ENCODE measurements around the gene OTOP2.
A peak's percentile ranks its signal among the peaks of the same experiment; 100 is the strongest.

The OTOP2 gene, protein sequence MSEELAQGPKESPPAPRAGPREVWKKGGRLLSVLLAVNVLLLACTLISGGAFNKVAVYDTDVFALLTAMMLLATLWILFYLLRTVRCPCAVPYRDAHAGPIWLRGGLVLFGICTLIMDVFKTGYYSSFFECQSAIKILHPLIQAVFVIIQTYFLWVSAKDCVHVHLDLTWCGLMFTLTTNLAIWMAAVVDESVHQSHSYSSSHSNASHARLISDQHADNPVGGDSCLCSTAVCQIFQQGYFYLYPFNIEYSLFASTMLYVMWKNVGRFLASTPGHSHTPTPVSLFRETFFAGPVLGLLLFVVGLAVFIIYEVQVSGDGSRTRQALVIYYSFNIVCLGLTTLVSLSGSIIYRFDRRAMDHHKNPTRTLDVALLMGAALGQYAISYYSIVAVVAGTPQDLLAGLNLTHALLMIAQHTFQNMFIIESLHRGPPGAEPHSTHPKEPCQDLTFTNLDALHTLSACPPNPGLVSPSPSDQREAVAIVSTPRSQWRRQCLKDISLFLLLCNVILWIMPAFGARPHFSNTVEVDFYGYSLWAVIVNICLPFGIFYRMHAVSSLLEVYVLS

DNA sequence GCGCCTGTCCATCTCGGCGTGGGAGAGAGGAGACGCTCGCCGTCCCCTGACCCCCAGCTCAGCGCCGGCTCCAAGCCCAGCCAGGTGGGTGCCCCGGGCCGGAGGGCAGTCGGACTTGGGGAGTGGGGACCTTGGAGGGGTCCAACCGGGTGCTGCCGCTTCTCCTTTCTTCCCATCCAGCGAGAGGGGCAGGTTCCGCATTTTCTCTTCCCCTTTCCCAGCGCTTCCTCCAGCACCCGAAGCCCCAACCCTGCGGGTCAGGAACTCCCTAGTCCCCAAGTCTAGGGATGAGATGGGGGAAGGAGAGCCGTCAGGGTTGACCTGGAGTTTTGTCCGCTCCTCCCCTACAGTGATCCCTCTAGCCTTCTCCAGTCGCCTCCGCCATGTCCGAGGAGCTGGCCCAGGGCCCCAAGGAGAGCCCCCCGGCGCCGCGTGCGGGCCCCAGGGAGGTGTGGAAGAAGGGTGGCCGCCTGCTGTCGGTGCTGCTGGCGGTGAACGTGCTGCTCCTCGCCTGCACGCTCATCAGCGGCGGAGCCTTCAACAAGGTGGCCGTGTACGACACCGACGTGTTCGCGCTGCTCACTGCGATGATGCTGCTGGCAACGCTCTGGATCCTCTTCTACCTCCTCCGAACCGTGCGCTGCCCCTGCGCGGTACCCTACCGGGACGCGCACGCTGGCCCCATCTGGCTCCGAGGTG is at the start of gene OTOP2:
Gene OTOP2, plus strand, starts transcription at position 24 of the 699 bp plus-strand sequence. Its CDS starts 360 bp downstream, at position 384.
- peak within 1 kb of the TSS; percentile 52 to 60 for H3K4me3 Mint-ChIP-seq
- peaks cover 67 to 78% of the 10 kb centered on the region in 2 donors for H3K27me3 Mint-ChIP-seq
- no peaks in the 10 kb centered on the region for H3K36me3 Mint-ChIP-seq
- ATAC-seq (replicated peaks), result no peak
- H3K4me1 Mint-ChIP-seq, result peaks cover 12 to 26% of the 10 kb centered on the region in 2 donors
- H3K9me3 Mint-ChIP-seq, result no peaks in the 10 kb centered on the region
- peak within 1 kb of the TSS; percentile 65 for H3K27ac Mint-ChIP-seq
- no peak for DNase-seq

DNA sequence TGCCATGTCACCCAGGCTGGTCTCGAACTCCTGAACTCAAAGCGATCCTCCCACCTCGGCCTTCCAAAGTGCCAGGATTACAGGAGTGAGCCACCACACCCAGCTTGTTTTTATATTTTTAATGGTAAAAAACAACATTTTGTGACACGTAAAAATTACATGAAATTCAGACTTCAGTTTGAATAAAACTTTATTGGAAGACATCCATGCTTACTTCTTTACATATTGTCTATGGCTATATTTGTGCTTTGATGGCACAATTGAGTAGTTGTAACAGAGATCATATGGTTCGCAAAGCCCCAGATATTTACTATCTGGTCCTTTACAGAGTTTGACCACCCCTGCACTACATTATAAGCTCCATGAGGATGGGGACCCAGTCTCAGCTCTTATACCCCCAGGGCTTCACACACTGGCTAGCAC is 49.4 kb upstream of the OTOP2 start:
- Mint-ChIP-seq H3K36me3 (no peaks in the 10 kb centered on the region), H3K27ac (no peak overlapping the region), H3K27me3 (peaks cover 5 to 6% of the 10 kb centered on the region in 2 donors), H3K4me3 (no peak overlapping the region), H3K9me3 (no peaks in the 10 kb centered on the region), H3K4me1 (peaks cover 14 to 23% of the 10 kb centered on the region in 2 donors)
- ATAC-seq (replicated peaks), result no peak
- DNase-seq, result no peak

DNA sequence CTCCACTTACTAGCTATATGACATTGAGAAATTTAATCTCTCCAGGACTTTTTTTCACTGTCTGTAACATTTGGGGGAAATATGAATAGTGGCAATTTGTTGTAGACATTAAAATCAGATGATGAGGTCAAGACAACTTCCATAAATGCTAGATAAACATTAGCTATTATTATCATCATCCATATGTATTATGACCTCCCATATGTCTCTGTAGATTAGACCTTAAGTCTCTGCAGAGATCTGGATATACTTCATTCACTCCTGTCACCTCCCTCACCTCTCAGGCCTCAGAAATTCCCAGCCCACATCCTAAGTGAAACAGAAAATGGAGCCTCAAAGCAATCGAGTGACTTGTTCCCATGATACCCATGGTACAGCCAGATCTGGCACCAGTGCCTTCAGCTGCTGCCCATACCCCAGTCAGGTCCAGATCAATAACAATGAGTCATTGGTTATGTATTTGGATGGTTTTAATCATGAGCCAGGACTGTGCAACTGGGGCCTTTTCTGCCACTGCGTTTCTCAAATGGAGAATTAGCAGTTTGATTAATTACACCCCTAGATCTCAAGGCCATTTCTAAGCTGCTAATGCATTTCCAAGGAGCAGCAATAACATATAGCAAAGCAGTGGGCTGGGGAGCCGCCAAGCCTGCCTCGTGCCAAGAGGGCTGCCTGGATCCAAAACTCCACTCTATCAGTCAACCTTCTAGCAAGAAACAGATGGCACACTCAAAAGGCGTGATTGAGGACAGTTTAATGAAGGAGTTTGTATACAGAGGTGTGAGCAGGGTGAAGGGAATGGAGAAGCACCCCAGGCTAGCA is 48.7 kb upstream of the OTOP2 start:
- DNase-seq (no peak), ATAC-seq (replicated peaks) (no peak)
- Mint-ChIP-seq H3K27ac (no peak overlapping the region), H3K4me1 (peaks cover 14 to 22% of the 10 kb centered on the region in 2 donors), H3K9me3 (no peaks in the 10 kb centered on the region), H3K36me3 (no peaks in the 10 kb centered on the region), H3K27me3 (peaks cover 6 to 9% of the 10 kb centered on the region in 2 donors), H3K4me3 (no peak overlapping the region)

DNA sequence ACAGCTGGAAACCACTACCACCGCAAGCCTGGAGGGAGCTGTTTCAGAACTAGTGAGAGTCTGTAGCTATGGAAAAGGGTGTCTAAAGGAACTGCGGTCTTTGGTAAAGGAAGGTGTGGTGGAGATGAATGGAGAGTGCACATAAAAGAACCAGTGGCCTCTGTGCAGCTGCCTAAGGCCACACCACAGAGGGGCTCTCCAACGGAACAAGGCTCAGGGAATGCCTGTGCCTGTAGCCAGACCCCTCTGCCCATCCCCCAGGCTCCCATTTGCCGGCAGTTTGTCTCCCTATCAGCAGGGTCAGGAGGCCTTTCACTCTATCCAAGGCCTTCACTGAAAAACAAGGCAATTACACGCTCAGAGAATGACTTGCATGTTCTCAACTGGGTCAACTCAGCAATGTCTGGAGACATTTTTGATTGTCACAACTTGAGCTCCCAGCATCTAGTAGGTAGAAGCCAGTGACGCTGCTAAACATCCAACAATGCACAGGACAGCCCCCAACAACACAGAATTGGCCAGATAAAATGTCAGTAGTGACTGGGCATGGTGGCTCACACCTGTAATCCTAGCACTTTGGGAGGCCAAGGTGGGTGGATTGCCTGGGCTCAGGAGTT is 48.0 kb upstream of the OTOP2 start:
- H3K9me3 Mint-ChIP-seq, result no peaks in the 10 kb centered on the region
- no peak overlapping the region for H3K27ac Mint-ChIP-seq
- no peak for DNase-seq
- ATAC-seq (replicated peaks), result no peak
- no peaks in the 10 kb centered on the region for H3K36me3 Mint-ChIP-seq
- H3K4me1 Mint-ChIP-seq, result peaks cover 14 to 20% of the 10 kb centered on the region in 2 donors
- peaks cover 9 to 13% of the 10 kb centered on the region in 2 donors for H3K27me3 Mint-ChIP-seq
- H3K4me3 Mint-ChIP-seq, result no peak overlapping the region

DNA sequence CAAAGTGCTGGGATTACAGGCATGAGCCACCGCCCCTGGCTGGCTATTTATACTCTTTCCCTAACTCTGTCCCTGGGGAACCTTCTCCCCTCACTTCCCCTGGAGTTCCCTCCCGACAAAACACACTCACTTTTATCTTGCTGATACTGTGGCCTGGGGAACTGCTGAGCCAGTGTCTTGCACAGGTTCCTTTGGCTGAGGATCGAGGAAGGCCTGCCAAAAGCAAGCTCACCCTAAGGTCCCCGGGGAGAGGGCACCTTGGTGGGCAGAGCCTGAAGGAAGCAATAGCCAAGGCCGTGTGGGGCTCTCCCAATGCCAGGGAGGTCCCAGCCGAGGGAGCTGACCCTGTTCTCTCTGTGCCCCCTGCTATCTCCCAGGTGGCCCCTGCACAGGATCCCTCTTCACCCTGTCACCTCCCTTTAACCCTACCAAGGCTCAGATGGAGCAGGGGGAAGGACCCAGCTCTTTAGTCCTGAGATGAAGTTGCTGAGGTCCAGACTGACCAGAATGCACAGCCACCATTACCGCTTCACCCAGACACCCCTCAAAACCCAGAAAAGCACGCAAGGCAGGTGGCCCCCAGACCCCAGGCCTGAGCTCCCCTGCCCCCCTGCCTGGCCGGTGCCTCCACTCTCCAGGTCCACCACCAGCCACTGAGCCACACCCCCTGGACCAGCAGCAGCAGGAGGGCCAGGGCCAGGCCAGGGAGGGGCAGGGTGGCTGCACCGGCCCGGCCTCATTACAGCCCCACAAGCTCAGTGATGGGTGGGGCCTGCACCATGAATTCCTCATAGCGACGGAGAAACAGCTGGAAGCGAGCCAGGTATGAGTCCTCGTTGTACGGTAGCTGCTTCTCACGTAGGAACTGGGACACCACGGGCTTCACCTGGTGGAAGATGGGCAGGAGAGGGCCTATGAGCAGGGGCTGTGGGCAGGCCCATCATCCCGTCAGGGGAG is 46.2 kb upstream of the OTOP2 start:
- no peak for DNase-seq
- H3K27me3 Mint-ChIP-seq, result peaks cover 13 to 28% of the 10 kb centered on the region in 2 donors
- H3K4me3 Mint-ChIP-seq, result no peak overlapping the region
- H3K36me3 Mint-ChIP-seq, result no peaks in the 10 kb centered on the region
- H3K4me1 Mint-ChIP-seq, result peaks cover 5 to 6% of the 10 kb centered on the region in 2 donors
- H3K27ac Mint-ChIP-seq, result peak overlapping the region; percentile 87
- ATAC-seq (replicated peaks), result no peak
- H3K9me3 Mint-ChIP-seq, result no peaks in the 10 kb centered on the region

DNA sequence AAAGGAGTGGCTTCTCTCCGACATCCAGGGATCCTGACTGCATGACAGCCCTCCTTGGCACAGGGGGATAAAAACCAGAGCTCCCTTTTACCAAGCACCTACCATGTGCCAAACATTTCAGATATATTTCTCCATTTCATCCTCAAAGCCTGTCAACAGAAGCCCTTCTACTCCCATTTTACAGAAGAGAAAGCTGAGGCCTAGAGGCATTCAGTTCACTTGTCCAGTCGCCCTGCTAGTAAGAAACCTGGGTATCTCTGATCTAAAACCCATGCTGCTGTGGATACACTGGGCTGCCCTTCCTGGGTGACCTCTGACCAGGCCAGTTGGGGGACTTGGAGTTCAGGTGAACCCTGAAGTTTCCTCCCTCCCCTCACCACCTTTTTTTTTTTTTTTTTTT is 45.4 kb upstream of the OTOP2 start:
- no peaks in the 10 kb centered on the region for H3K36me3 Mint-ChIP-seq
- ATAC-seq (replicated peaks), result no peak
- H3K27ac Mint-ChIP-seq, result no peak overlapping the region
- H3K27me3 Mint-ChIP-seq, result peaks cover 17 to 33% of the 10 kb centered on the region in 2 donors
- no peak for DNase-seq
- no peaks in the 10 kb centered on the region for H3K9me3 Mint-ChIP-seq
- no peak overlapping the region for H3K4me3 Mint-ChIP-seq
- H3K4me1 Mint-ChIP-seq, result peaks cover 5% of the 10 kb centered on the region in 2 donors

DNA sequence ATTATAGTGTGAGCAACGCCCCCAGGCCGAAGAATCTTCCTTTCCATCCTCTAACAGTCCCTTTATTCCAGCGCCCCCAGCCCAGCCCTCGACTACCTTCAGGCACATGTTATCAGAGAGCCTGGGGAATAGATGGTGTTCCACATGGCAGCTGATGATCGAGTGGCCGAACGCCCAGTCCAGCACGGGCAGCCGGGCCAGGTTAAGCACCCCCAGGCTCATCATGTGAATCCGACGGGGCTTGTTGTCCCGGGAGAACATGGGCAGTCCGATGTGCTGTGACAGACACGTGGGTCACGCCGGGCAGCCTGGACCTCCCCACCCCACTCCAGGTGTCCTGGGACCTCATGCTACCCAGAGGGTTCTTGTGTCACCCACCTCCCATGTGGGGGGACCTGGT is 44.8 kb upstream of the OTOP2 start:
- Mint-ChIP-seq H3K4me3 (no peak overlapping the region), H3K9me3 (no peaks in the 10 kb centered on the region), H3K36me3 (no peaks in the 10 kb centered on the region), H3K27ac (no peak overlapping the region), H3K27me3 (peaks cover 19 to 39% of the 10 kb centered on the region in 2 donors), H3K4me1 (no peaks in the 10 kb centered on the region)
- no peak for DNase-seq
- no peak for ATAC-seq (replicated peaks)

DNA sequence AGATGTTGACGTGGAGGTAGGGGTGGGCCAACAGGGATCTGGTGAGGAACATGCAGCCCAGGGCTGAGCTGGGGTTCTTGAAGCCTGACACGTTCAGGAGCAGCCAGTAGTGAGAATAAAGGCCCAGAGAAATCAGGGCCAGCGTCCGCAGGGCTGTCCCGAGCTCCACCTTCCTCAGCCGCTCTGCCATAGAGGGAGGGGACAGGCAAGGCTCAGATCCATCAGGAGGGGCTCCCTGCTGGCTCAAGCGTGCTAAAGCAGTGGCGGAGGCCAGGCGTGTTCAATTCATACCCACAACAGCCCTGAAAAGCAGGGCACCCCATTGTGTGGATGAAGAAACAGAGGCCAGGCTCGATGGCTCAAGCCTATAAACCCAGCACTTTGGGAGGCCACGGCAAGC is 43.0 kb upstream of the OTOP2 start:
- Mint-ChIP-seq H3K9me3 (no peaks in the 10 kb centered on the region), H3K27ac (no peak overlapping the region), H3K4me1 (no peaks in the 10 kb centered on the region), H3K27me3 (peaks cover 31 to 54% of the 10 kb centered on the region in 2 donors), H3K4me3 (no peak overlapping the region), H3K36me3 (no peaks in the 10 kb centered on the region)
- DNase-seq (no peak), ATAC-seq (replicated peaks) (no peak)

DNA sequence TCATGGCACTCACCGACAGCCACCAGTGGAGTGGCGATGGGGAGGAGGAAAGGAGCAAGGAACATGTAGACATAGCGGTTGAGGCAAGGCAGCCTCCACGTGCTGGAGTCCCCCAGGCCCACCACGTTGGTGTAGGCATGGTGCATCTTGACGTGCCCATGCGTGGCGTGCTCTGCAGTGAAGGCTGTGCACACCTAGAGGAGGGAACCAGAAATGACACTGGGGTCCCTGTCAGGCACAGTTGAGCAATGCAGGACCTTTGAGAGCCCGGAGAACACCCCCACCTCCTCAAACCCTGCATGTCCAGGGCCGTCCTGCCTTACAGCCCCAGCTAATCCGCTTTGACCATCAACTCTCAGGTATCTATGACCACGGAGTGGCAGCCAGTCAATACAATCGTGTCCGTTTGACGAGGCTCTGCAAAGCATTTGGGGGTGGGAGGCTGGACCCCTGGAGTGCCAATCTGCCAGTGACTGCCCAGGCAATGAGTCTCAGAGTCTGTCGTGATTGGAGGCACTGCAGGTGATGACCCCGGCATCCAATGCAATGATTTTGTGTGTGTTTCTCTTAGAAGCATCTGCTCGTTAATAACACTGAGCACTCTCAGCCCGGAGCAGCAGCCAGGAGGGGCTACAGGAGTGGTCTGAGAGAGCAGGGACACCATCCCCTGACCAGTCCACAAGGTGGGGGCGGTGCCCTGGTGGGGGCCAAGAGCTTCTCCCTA is 41.4 kb upstream of the OTOP2 start:
- H3K9me3 Mint-ChIP-seq, result no peaks in the 10 kb centered on the region
- H3K27me3 Mint-ChIP-seq, result peaks cover 41 to 63% of the 10 kb centered on the region in 2 donors
- no peak overlapping the region for H3K27ac Mint-ChIP-seq
- no peak for DNase-seq
- H3K36me3 Mint-ChIP-seq, result no peaks in the 10 kb centered on the region
- ATAC-seq (replicated peaks), result no peak
- no peaks in the 10 kb centered on the region for H3K4me1 Mint-ChIP-seq
- H3K4me3 Mint-ChIP-seq, result no peak overlapping the region

DNA sequence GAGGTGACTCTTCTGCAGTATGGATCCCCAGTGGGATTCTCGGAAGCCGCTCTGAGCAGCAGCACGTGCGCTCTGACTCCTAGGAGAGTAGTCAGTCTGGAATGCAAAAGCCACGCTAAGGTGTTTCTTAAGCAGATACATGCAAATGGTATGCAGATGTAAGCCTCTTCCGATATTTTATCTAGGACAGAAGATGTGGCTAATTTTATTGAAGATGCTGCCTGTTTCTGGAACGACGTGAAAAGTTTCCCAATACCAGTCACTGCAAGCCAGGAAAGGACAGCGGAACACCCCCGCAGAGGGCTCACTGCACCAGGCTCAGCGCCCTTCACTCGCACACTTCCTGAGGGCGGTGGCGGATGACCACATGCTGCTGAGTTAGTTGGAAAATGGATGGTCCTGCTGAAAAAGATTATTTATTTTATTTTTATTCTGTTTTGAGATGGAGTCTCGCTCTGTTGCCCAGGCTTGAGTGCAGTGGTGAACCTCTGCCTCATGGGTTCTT is 40.8 kb upstream of the OTOP2 start:
- no peak for ATAC-seq (replicated peaks)
- Mint-ChIP-seq H3K9me3 (no peaks in the 10 kb centered on the region), H3K4me1 (no peaks in the 10 kb centered on the region), H3K4me3 (no peak overlapping the region), H3K27me3 (peaks cover 41 to 62% of the 10 kb centered on the region in 2 donors), H3K36me3 (no peaks in the 10 kb centered on the region), H3K27ac (no peak overlapping the region)
- no peak for DNase-seq

DNA sequence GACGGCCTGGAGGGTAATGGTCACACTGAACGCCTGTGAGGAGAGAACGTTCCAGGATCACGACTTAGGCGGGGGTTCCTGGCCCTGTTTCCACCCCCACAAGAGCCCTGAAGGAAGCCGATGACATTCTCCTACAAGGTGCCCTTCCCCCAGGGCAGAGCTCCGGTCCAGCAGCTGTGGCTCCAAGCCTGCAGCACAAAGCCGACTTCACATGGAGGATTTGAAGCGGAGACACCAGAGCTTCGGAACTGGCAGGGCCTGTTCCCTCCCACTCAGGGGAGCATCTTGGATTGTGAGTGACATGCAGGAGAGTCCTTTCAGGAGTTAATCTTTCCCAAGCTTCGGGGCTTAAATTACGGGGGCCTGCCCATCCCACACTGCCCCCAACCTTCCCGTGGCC is 35.6 kb upstream of the OTOP2 start:
- DNase-seq (no peak), ATAC-seq (replicated peaks) (no peak)
- H3K27me3 Mint-ChIP-seq, result peaks cover 49 to 74% of the 10 kb centered on the region in 2 donors
- no peak overlapping the region for H3K4me3 Mint-ChIP-seq
- H3K9me3 Mint-ChIP-seq, result no peaks in the 10 kb centered on the region
- peaks cover 3 to 8% of the 10 kb centered on the region in 2 donors for H3K4me1 Mint-ChIP-seq
- H3K36me3 Mint-ChIP-seq, result no peaks in the 10 kb centered on the region
- no peak overlapping the region for H3K27ac Mint-ChIP-seq

DNA sequence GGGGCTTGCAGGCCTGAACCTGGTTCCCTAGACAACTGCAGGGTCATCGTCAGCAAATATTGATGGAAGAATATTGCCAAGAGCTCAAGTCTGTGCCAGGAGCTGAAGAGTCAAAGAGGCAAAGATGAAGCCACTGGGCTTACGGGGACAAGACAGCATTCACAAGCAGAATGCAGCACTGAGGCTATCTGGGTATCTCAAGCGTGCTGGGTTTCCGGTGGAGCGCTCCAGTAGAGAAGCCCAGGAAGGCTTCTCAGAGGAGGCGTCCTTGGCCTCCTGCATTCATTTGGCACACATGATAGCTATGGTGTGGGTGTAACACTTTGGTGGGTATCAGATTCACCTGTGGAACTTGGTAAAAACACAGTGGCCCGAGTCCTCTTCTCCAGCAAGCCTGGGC is 33.5 kb upstream of the OTOP2 start:
- Mint-ChIP-seq H3K9me3 (no peaks in the 10 kb centered on the region), H3K36me3 (no peaks in the 10 kb centered on the region), H3K4me3 (no peak overlapping the region), H3K27ac (no peak overlapping the region), H3K4me1 (peaks cover 5 to 14% of the 10 kb centered on the region in 2 donors), H3K27me3 (peaks cover 53 to 76% of the 10 kb centered on the region in 2 donors)
- DNase-seq (no peak), ATAC-seq (replicated peaks) (no peak)
